HL-60 (cell line): ENCODE data around the gene ATP11A.

ENCODE experiments used
- DNase-seq, 2 experiments: peaks; one replicate each; pipeline ENCODE4 v3.0.0-alpha.2; 2010 to 2020; ENCODE audit warnings: low read depth in 1 of 2, low spot score in 1 of 2
- H3K27ac ChIP-seq: fragments of 250-450 bp; sonication (Bioruptor Pico); replicated peaks from 2 replicates; pipeline ENCODE4 v1.5.1; 2020; ENCODE audit warnings: mild to moderate bottlenecking, moderate library complexity
- H3K27me3 ChIP-seq: fragments of 250-450 bp; sonication (Bioruptor Pico); 2 replicates; pipeline ENCODE4 v1.5.1; 2021; ENCODE audit warnings: mild to moderate bottlenecking, moderate library complexity; ENCODE audit not compliant: insufficient read depth, poor library complexity, severe bottlenecking
- H3K4me3 ChIP-seq: replicated peaks from 2 replicates; pipeline ENCODE4 v1.5.1; 2011; ENCODE audit warnings: mild to moderate bottlenecking, control low read depth, low read length; ENCODE audit not compliant: insufficient read depth
- CTCF ChIP-seq: IDR thresholded peaks from one replicate; pipeline ENCODE4 v1.5.1; 2011; ENCODE audit warnings: low read length, control low read depth, inconsistent platforms; ENCODE audit not compliant: insufficient read depth
- GABPA ChIP-seq: IDR thresholded peaks from 2 replicates; pipeline ENCODE4 v1.6.1; 2012; ENCODE audit warnings: low read depth
- POLR2AphosphoS5 ChIP-seq: IDR thresholded peaks from 2 replicates; pipeline ENCODE4 v1.6.1; 2012; ENCODE audit warnings: low read depth
- SPI1 ChIP-seq: IDR thresholded peaks from 2 replicates; pipeline ENCODE4 v1.6.1; 2012; ENCODE audit warnings: low read depth, mild to moderate bottlenecking, borderline replicate concordance
- TF ChIP-seq, protein P1 (sequence below): IDR thresholded peaks from 2 replicates; pipeline ENCODE4 v1.6.1; 2012; ENCODE audit warnings: low read depth; ENCODE audit not compliant: insufficient replicate concordance

The ATP11A gene

DNA sequence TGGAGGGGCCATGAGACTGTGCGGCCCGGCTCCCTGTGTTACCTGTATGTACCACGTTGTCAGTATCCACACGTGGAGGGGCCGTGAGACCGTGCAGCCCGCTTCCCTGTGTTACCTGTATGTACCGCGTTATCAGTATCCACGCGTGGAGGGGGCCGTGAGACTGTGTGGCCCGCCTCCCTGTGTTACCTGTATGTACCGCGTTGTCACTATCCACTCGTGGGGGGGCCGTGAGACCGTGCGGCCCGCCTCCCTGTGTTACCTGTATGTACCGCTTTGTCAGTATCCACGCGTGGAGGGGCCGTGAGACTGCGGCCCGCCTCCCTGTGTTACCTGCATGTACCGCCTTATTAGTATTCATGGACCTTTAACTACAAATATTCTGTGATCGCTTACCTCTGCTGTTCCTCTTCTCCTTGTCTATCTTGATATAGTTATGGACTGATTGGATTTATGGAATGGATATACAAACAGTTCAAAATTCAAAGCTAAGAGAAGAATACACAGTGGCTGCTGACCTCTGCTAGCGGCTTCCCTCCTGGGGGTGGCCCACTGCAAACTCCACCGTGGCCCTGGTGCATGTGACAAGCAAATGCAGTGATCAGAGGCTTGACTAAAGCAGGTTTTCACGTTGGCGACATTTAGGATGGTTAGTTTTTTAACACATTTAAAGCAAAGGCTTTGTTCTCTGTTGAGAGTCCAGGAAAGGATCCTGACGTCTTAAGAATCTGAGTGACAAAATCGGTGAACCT lies 38.7 kb downstream of the ATP11A start:
- Histone ChIP-seq H3K4me3 (no peak overlapping the region), H3K27ac (no peak overlapping the region), H3K27me3 (no peaks in the 10 kb centered on the region)
- no peak for DNase-seq
- TF ChIP-seq SPI1 = no peak
- no peak for TF ChIP-seq GABPA
- TF ChIP-seq, protein P1, sequence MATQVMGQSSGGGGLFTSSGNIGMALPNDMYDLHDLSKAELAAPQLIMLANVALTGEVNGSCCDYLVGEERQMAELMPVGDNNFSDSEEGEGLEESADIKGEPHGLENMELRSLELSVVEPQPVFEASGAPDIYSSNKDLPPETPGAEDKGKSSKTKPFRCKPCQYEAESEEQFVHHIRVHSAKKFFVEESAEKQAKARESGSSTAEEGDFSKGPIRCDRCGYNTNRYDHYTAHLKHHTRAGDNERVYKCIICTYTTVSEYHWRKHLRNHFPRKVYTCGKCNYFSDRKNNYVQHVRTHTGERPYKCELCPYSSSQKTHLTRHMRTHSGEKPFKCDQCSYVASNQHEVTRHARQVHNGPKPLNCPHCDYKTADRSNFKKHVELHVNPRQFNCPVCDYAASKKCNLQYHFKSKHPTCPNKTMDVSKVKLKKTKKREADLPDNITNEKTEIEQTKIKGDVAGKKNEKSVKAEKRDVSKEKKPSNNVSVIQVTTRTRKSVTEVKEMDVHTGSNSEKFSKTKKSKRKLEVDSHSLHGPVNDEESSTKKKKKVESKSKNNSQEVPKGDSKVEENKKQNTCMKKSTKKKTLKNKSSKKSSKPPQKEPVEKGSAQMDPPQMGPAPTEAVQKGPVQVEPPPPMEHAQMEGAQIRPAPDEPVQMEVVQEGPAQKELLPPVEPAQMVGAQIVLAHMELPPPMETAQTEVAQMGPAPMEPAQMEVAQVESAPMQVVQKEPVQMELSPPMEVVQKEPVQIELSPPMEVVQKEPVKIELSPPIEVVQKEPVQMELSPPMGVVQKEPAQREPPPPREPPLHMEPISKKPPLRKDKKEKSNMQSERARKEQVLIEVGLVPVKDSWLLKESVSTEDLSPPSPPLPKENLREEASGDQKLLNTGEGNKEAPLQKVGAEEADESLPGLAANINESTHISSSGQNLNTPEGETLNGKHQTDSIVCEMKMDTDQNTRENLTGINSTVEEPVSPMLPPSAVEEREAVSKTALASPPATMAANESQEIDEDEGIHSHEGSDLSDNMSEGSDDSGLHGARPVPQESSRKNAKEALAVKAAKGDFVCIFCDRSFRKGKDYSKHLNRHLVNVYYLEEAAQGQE = no peak
- no peak for TF ChIP-seq CTCF
- no peak for TF ChIP-seq POLR2AphosphoS5

DNA sequence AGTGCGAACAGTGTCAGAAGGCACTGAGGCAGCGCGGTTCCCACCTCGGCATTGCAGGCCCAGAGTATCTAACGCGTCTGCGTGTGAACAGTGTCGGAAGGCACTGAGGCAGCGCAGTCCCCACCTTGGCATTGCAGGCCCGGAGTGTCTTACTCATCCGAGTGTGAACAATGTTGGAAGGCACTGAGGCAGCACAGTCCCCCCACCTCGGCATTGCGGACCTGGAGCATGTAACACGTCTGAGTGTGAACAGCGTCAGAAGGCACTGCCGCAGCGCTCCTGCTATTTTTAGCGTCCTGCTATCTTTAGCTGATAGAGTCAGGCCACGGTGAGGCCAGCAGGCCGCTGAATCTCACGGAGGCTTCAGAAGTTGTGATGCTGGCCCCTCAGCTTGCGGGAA lies 39.6 kb downstream of the ATP11A start:
- Histone ChIP-seq H3K27me3 (no peaks in the 10 kb centered on the region), H3K27ac (no peak overlapping the region), H3K4me3 (no peak overlapping the region)
- TF ChIP-seq CTCF (no peak), POLR2AphosphoS5 (no peak), GABPA (no peak), SPI1 (no peak)
- TF ChIP-seq, protein P1 = no peak
- DNase-seq = no peak

DNA sequence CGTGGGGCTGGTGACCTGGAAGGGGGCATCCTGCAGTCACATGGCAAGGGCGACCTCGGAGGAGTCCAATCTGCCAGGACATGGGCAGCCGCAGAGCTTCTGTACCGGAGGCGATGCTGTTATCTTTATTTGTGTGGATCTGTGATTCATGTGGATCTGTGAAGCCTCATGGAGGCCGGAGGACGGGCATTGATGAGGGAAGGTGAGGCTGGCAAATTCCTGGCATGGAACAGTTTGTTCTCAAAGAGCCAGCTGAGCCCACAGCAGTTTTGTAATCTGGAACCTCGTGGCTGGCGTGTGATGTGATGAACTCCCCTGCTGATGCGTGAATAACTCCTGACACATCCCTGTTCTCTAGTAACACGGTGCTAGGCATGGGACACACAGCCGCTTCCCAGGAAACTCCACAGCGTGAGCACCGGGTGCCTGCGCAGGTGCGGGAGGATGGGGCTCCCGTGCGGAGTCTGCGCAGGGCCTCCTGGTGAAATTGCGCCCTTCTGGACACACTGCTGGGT lies 40.4 kb downstream of the ATP11A start:
- Histone ChIP-seq H3K27me3 (no peaks in the 10 kb centered on the region), H3K27ac (no peak overlapping the region), H3K4me3 (no peak overlapping the region)
- TF ChIP-seq, protein P1 = no peak
- TF ChIP-seq GABPA = no peak
- no peak for TF ChIP-seq CTCF
- TF ChIP-seq POLR2AphosphoS5 = no peak
- TF ChIP-seq SPI1 = no peak
- no peak for DNase-seq
